Dermis lymphatic vessel endothelial cell (primary cell): ENCODE results near the gene KHDC1L. TPM values are rescaled to one million over a fixed set of nuclear protein-coding genes. Genes with fewer than 3 reads are reported as not detected.

Experiments
- total RNA-seq: library from RNA; depleted of rRNA; stranded (reverse); fragments of >200 nt; gene quantifications from 2 replicates; pipeline ENCODE4 v1.2.1, GENCODE V29; 2014

The KHDC1L gene, protein sequence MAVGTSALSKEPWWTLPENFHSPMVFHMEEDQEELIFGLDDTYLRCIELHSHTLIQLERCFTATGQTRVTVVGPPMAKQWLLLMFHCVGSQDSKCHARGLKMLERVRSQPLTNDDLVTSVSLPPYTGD
- total RNA-seq = not detected in 2 replicates

DNA sequence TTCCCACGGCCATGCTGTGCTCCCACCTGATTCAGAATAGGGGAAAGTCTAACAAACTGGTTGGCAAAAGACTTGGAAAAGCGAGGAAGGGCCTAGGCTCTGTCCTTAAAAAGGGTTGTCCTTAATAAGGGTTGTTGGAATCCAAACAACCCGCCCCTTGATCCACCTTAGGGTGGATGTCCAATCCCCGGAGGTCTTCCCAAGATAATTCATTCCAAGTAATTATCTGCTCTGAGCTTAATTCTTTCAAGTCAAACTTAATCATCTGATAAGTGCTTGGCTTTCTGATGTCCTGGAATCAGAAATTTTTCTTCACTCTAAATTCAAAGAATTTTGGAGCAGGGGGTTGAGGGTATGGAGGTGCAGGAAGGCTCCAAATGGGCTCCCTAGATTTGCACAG is at the start of gene KHDC1L:
TSS of gene KHDC1L (minus strand) at position 101 of the 400 bp plus-strand sequence. CDS start at position 13, 88 bp downstream.

DNA sequence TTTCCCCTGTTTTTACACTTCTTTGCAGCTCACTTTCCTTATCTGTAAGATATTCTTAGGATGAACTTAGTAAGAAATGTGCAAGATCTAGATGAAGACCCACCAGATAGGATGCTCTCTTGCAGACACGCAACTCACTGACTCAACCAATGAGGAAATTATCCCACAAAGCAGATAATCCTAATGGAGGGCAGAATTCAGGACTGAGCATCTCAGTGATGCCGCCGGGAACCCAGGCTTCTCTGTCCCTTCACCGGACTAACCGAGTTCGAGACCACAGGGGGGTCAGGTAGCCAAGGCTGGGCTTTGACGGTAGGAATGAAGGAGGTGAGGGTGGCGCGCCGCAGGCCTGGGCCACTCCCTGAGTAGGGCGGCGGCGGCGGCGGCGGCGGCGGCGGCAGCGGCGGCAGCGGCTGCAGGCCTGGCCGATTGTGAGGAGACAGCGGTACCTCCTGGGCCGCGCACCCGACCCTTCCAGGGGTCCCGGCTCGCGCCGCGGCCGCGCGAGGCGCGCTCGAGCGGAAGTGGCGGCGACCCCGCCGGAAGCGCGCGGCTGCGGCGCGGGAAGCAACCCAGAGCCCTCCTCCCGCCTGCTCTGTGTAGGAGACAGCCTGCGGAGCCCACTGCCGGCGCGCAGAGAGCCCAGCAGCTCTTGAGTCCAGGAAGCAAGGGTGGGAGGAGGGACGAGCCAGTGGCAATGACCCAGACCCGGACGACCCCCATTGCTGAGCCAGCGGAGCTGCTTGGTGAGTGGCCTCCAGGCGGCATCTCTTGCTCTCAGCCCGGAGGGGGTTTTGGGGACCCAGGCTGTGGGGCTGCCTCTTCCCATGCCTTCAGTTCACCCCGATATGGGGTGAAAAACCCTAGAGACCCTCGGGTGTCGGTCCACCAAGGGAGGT is 37.6 kb upstream of the KHDC1L start, which contains the start of gene KHDC1:
TSS of gene KHDC1 (minus strand) at position 526 of the 899 bp plus-strand sequence. CDS start 20,679 bp downstream, outside the sequence.

Other genes starting within 250 kb of the KHDC1L start
- gene KHDC1, start 37.7 kb upstream of the KHDC1L start, total RNA-seq = under 0.01 and 0.09 TPM in 2 replicates
- gene DPPA5, start 128.8 kb upstream of the KHDC1L start, total RNA-seq = not detected in 2 replicates
- not detected in 2 replicates for gene KHDC3L, start 137.2 kb upstream of the KHDC1L start, total RNA-seq
- 0.22 TPM in 1 of 2 replicates, not detected in the other for gene OOEP, start 144.4 kb upstream of the KHDC1L start, total RNA-seq
- 0.33 TPM in 1 of 2 replicates, not detected in the other for gene DDX43, start 169.3 kb upstream of the KHDC1L start, total RNA-seq
- 0.69 and 0.98 TPM in 2 replicates for gene CGAS, start 226.8 kb upstream of the KHDC1L start, total RNA-seq
- 22.1 and 27.2 TPM in 2 replicates for gene MTO1, start 236.2 kb upstream of the KHDC1L start, total RNA-seq